GM23338 (cell line): ENCODE results near the gene TBATA. TPM values are rescaled to one million over a fixed set of nuclear protein-coding genes. Genes with fewer than 3 reads are reported as not detected.

Experiments used
- ATAC-seq: fragments of 200-7000 bp; cut with Tn5 transposase; 3 replicates; pipeline ENCODE4 v1.9.1; 2020
- DNase-seq: peaks from one replicate; pipeline ENCODE4 v3.0.0-alpha.2; 2015; ENCODE audit warnings: low spot score
- H2AFZ ChIP-seq: fragments of 200-600 bp; sonication (generic); 2 replicates; pipeline ENCODE4 v1.8.0; 2016; ENCODE audit warnings: antibody characterized with exemption, mild to moderate bottlenecking, moderate library complexity
- H3F3A ChIP-seq: fragments of 200-600 bp; sonication (generic); replicated peaks from 2 replicates; pipeline ENCODE4 v1.8.0; 2017; ENCODE audit warnings: antibody characterized with exemption, mixed run types, low read depth
- H3K27ac ChIP-seq: fragments of 200-600 bp; sonication (generic); 2 replicates; pipeline ENCODE4 v1.6.1; 2016; ENCODE audit warnings: low read depth
- H3K27me3 ChIP-seq: fragments of 200-600 bp; sonication (generic); 2 replicates; pipeline ENCODE4 v1.8.0; 2016; ENCODE audit warnings: mild to moderate bottlenecking, mixed run types, moderate library complexity; ENCODE audit not compliant: insufficient read depth
- H3K36me3 ChIP-seq: fragments of 200-600 bp; sonication (generic); 2 replicates; pipeline ENCODE4 v1.8.0; 2016; ENCODE audit warnings: mild to moderate bottlenecking; ENCODE audit not compliant: insufficient read depth
- H3K4me1 ChIP-seq: fragments of 200-600 bp; sonication (generic); 2 replicates; pipeline ENCODE4 v1.8.0; 2016; ENCODE audit warnings: mild to moderate bottlenecking, moderate library complexity; ENCODE audit not compliant: insufficient read depth
- H3K4me2 ChIP-seq: fragments of 200-600 bp; sonication (generic); 2 replicates; pipeline ENCODE4 v1.7.1; 2017; ENCODE audit warnings: mixed run types
- H3K4me3 ChIP-seq: fragments of 200-600 bp; sonication (generic); 2 replicates; pipeline ENCODE4 v1.6.1; 2016; ENCODE audit warnings: mixed run types
- H3K79me2 ChIP-seq: fragments of 200-600 bp; sonication (generic); replicated peaks from 2 replicates; pipeline ENCODE4 v1.8.0; 2017; ENCODE audit warnings: mild to moderate bottlenecking; ENCODE audit not compliant: insufficient read depth
- H3K9me2 ChIP-seq: fragments of 200-600 bp; sonication (generic); 2 replicates; pipeline ENCODE4 v1.8.0; 2017; ENCODE audit not compliant: insufficient read depth
- H4K20me1 ChIP-seq: fragments of 200-600 bp; sonication (generic); replicated peaks from 2 replicates; pipeline ENCODE4 v1.8.0; 2017; ENCODE audit warnings: mild to moderate bottlenecking; ENCODE audit not compliant: insufficient read depth
- H3K27ac Mint-ChIP-seq: 2 replicates; pipeline ENCODE4 v1.8.0; 2020; ENCODE audit warnings: inconsistent platforms, mild to moderate bottlenecking, moderate library complexity, mixed read lengths
- H3K27me3 Mint-ChIP-seq: 3 replicates; pipeline ENCODE4 v1.8.0; 2022; ENCODE audit warnings: low read depth, mild to moderate bottlenecking, moderate library complexity, mixed read lengths, inconsistent platforms; ENCODE audit not compliant: insufficient read depth, poor library complexity
- H3K36me3 Mint-ChIP-seq: 3 replicates; pipeline ENCODE4 v1.8.0; 2021; ENCODE audit warnings: low read depth, mild to moderate bottlenecking, inconsistent platforms, moderate library complexity, mixed read lengths
- H3K4me1 Mint-ChIP-seq: 3 replicates; pipeline ENCODE4 v1.8.0; 2020; ENCODE audit warnings: mild to moderate bottlenecking, inconsistent platforms, mixed read lengths
- H3K4me3 Mint-ChIP-seq: 3 replicates; pipeline ENCODE4 v1.8.0; 2021; ENCODE audit warnings: moderate library complexity, mild to moderate bottlenecking, inconsistent platforms, mixed read lengths
- H3K9me3 Mint-ChIP-seq: 3 replicates; pipeline ENCODE4 v1.8.0; 2020; ENCODE audit warnings: moderate library complexity, mild to moderate bottlenecking, inconsistent platforms, mixed read lengths
- CREB1 ChIP-seq: fragments of 250-450 bp; sonication (Bioruptor Pico); IDR thresholded peaks from 2 replicates; pipeline ENCODE4 v1.5.0; 2020; ENCODE audit warnings: low read depth, mild to moderate bottlenecking, moderate library complexity
- CTCF ChIP-seq, 2 experiments: fragments of 200-600 bp in 1 of 2; sonication (generic) in 1 of 2; conservative IDR thresholded peaks; 2 replicates each; pipeline versions ENCODE4 v1.5.1 to v1.6.1; 2016 to 2017; ENCODE audit warnings: antibody characterized with exemption in 2 of 2, low read depth in 2 of 2, mild to moderate bottlenecking in 2 of 2, moderate library complexity in 1 of 2
- ETS1 ChIP-seq: IDR thresholded peaks from 2 replicates; pipeline ENCODE4 v1.6.1; 2016; ENCODE audit warnings: antibody characterized with exemption
- EZH2 ChIP-seq: fragments of 200-600 bp; sonication (generic); IDR thresholded peaks from one replicate; pipeline ENCODE4 v1.8.0; 2017; ENCODE audit warnings: antibody characterized with exemption, mild to moderate bottlenecking, low read depth; ENCODE audit not compliant: unreplicated experiment
- EZH2phosphoT487 ChIP-seq: fragments of 200-600 bp; sonication (generic); IDR thresholded peaks from one replicate; pipeline ENCODE4 v1.8.1; 2018; ENCODE audit warnings: antibody characterized with exemption; ENCODE audit not compliant: unreplicated experiment
- JUNB ChIP-seq: IDR thresholded peaks from one replicate; pipeline ENCODE4 v1.6.1; 2016; ENCODE audit warnings: antibody characterized with exemption; ENCODE audit not compliant: unreplicated experiment
- NANOG ChIP-seq: IDR thresholded peaks from 2 replicates; pipeline ENCODE4 v1.6.1; 2016; ENCODE audit warnings: antibody characterized with exemption, borderline replicate concordance
- POLR2AphosphoS5 ChIP-seq: IDR thresholded peaks from 2 replicates; pipeline ENCODE4 v1.6.1; 2016; ENCODE audit warnings: antibody characterized with exemption, low read depth
- REST ChIP-seq: IDR thresholded peaks from one replicate; pipeline ENCODE4 v1.6.1; 2018; ENCODE audit warnings: antibody characterized with exemption; ENCODE audit not compliant: unreplicated experiment
- STAT1 ChIP-seq: IDR thresholded peaks from one replicate; pipeline ENCODE4 v1.6.1; 2016; ENCODE audit warnings: antibody characterized with exemption; ENCODE audit not compliant: unreplicated experiment
- ZNF114 ChIP-seq: fragments of 250-450 bp; sonication (Bioruptor Pico); IDR thresholded peaks from 2 replicates; pipeline ENCODE4 v1.5.0; 2020; ENCODE audit warnings: mild to moderate bottlenecking, moderate library complexity
- ZNF331 ChIP-seq: fragments of 250-450 bp; sonication (Bioruptor Pico); IDR thresholded peaks from 2 replicates; pipeline ENCODE4 v1.5.0; 2020; ENCODE audit warnings: low read depth, mild to moderate bottlenecking, moderate library complexity
- ZNF462 ChIP-seq: fragments of 250-450 bp; sonication (Bioruptor Pico); IDR thresholded peaks from 2 replicates; pipeline ENCODE4 v1.5.0; 2020; ENCODE audit warnings: mild to moderate bottlenecking, moderate library complexity
- polyA plus RNA-seq: library from polyadenylated mRNA; unstranded; fragments of >200 nt; fragmentation: Nextera tagmentation; extraction: Ambion mirVana; gene quantifications from 2 replicates; pipeline ENCODE4 v1.2.1, GENCODE V29; 2016
- total RNA-seq: library from RNA; depleted of rRNA; stranded (reverse); fragments of >200 nt; shearing (Covaris generic); gene quantifications from 2 replicates; pipeline ENCODE4 v1.2.3, GENCODE V29; 2014

Gene TBATA
- total and polyA plus RNA-seq, 2 experiments from 2014 or later = not detected

GRCh38 chr10:70832221-70832620 is 47.0 kb upstream of the TBATA start:
- H3K4me1 Mint-ChIP-seq = no peaks in the 10 kb centered on the region; the same call in 2 of the 3 replicates
- no peak for ATAC-seq
- no peak overlapping the region for H3K4me3 Mint-ChIP-seq
- Histone ChIP-seq H3K27me3 (no peaks in the 10 kb centered on the region), H3K4me2 (no peak overlapping the region), H3K4me3 (no peak overlapping the region), H3K79me2 (peaks cover 89% of the 10 kb centered on the region), H3K4me1 (no peaks in the 10 kb centered on the region), H3K9me2 (no peaks in the 10 kb centered on the region), H4K20me1 (peaks cover 27% of the 10 kb centered on the region), H3K36me3 (peaks cover 1% of the 10 kb centered on the region; the same call in 1 of the 2 replicates), H2AFZ (no peak overlapping the region), H3K27ac (no peak overlapping the region), H3F3A (no peaks in the 10 kb centered on the region)
- no peaks in the 10 kb centered on the region; the same call in 2 of the 3 replicates for H3K9me3 Mint-ChIP-seq
- DNase-seq = no peak
- H3K27ac Mint-ChIP-seq = no peak overlapping the region
- no peaks in the 10 kb centered on the region for H3K27me3 Mint-ChIP-seq
- H3K36me3 Mint-ChIP-seq = peaks cover 14% of the 10 kb centered on the region
- no peak for TF ChIP-seq CREB1 (CRISPR knock-in tag)
- TF ChIP-seq EZH2 = no peak
- TF ChIP-seq ZNF462 (CRISPR knock-in tag) = no peak
- no peak for TF ChIP-seq ZNF114 (CRISPR knock-in tag)
- TF ChIP-seq ETS1 = no peak
- no peak for TF ChIP-seq STAT1
- no peak for TF ChIP-seq JUNB
- TF ChIP-seq NANOG = no peak
- no peak for TF ChIP-seq POLR2AphosphoS5
- TF ChIP-seq CTCF (conservative IDR thresholded peaks at IDR 0.05; ENCODE audit: low read depth in 2 of 2) = no peak
- TF ChIP-seq ZNF331 (CRISPR knock-in tag) = no peak
- no peak for TF ChIP-seq REST
- TF ChIP-seq EZH2phosphoT487 = no peak
